Caco-2 (cell line): ENCODE data around the gene P4HTM. TPM values are rescaled to one million over a fixed set of nuclear protein-coding genes. Genes with fewer than 3 reads are reported as not detected.

Experiments used
- BruUV-seq: library from RNA; stranded (reverse); fragments of 400-500 nt; replicated peaks from 2 replicates; lab custom pipeline; 2021; lab: Mats Ljungman, UMichigan
- CTCF ChIA-PET: fragments of 300-600 bp; sonication (Branson Sonifier 250); formaldehyde crosslinking; loops from one replicate; lab custom pipeline; 2022; ENCODE audit warnings: antibody characterized with exemption; lab: Charles Lee
- POLR2A ChIA-PET: fragments of 300-600 bp; sonication (Branson Sonifier 250); formaldehyde crosslinking; loops from one replicate; lab custom pipeline; 2022; ENCODE audit warnings: antibody characterized with exemption; lab: Charles Lee
- DNase-seq, 2 experiments: peaks; one replicate each; pipeline versions ENCODE4 v3.0.0 to v3.0.0-alpha.2; 2020 to 2022
- H3K27me3 ChIP-seq: replicated peaks from 2 replicates; pipeline ENCODE4 v1.6.0; 2011; ENCODE audit warnings: low read length; ENCODE audit not compliant: control insufficient read depth, insufficient read depth
- H3K36me3 ChIP-seq: 2 replicates; pipeline ENCODE4 v1.5.1; 2011; ENCODE audit warnings: low read length; ENCODE audit not compliant: control insufficient read depth, insufficient read depth
- H3K4me1 ChIP-seq: fragments of 250-450 bp; sonication (Bioruptor Pico); 2 replicates; pipeline ENCODE4 v1.5.1; 2020; ENCODE audit warnings: mild to moderate bottlenecking
- H3K4me3 ChIP-seq: 2 replicates; pipeline ENCODE4 v1.5.1; 2011; ENCODE audit warnings: low read depth, mild to moderate bottlenecking, control low read depth, low read length
- H3K9me3 ChIP-seq: fragments of 250-450 bp; sonication (Bioruptor Pico); 2 replicates; pipeline ENCODE4 v1.5.1; 2020; ENCODE audit warnings: mild to moderate bottlenecking, moderate library complexity
- H3K27ac Mint-ChIP-seq: one replicate; pipeline ENCODE4 v1.8.0; 2022; ENCODE audit warnings: mixed read lengths; ENCODE audit not compliant: unreplicated experiment
- H3K27me3 Mint-ChIP-seq: one replicate; pipeline ENCODE4 v1.8.0; 2022; ENCODE audit warnings: mixed read lengths; ENCODE audit not compliant: insufficient read depth, unreplicated experiment
- H3K36me3 Mint-ChIP-seq: one replicate; pipeline ENCODE4 v1.8.0; 2022; ENCODE audit warnings: mild to moderate bottlenecking, mixed read lengths; ENCODE audit not compliant: insufficient read depth, unreplicated experiment
- H3K4me1 Mint-ChIP-seq: one replicate; pipeline ENCODE4 v1.8.0; 2022; ENCODE audit warnings: low read depth, mixed read lengths; ENCODE audit not compliant: unreplicated experiment
- H3K4me3 Mint-ChIP-seq: one replicate; pipeline ENCODE4 v1.8.0; 2022; ENCODE audit warnings: mild to moderate bottlenecking, moderate library complexity, mixed read lengths; ENCODE audit not compliant: unreplicated experiment
- H3K9me3 Mint-ChIP-seq: one replicate; pipeline ENCODE4 v1.8.0; 2022; ENCODE audit warnings: mixed read lengths; ENCODE audit not compliant: unreplicated experiment
- intact Hi-C: fragments of 100-400 bp; cut with micrococcal nuclease; formaldehyde crosslinking; loops from one replicate; pipeline ENCODE4 v1.10.0; 2022; ENCODE audit not compliant: unreplicated experiment
- total RNA-seq: library from RNA; stranded (reverse); gene quantifications from 2 replicates; pipeline ENCODE4 v1.2.3, GENCODE V29; 2022
- TF ChIP-seq, protein P1 (sequence below), 2 experiments: fragments of 200-600 bp in 1 of 2; IDR thresholded peaks; 1 replicate in 1 of 2; 2 replicates in 1 of 2; pipeline versions ENCODE4 v1.5.1 to v1.8.0; 2011 to 2022; ENCODE audit warnings: antibody characterized with exemption in 1 of 2, control low read depth in 1 of 2, inconsistent platforms in 1 of 2, low read depth in 1 of 2, low read length in 1 of 2, mild to moderate bottlenecking in 1 of 2, moderate library complexity in 1 of 2; ENCODE audit not compliant: insufficient read depth in 1 of 2, severe bottlenecking in 1 of 2, unreplicated experiment in 1 of 2

Gene P4HTM
- total RNA-seq, 1 experiment from 2014 or later, result 24.4 TPM

DNA sequence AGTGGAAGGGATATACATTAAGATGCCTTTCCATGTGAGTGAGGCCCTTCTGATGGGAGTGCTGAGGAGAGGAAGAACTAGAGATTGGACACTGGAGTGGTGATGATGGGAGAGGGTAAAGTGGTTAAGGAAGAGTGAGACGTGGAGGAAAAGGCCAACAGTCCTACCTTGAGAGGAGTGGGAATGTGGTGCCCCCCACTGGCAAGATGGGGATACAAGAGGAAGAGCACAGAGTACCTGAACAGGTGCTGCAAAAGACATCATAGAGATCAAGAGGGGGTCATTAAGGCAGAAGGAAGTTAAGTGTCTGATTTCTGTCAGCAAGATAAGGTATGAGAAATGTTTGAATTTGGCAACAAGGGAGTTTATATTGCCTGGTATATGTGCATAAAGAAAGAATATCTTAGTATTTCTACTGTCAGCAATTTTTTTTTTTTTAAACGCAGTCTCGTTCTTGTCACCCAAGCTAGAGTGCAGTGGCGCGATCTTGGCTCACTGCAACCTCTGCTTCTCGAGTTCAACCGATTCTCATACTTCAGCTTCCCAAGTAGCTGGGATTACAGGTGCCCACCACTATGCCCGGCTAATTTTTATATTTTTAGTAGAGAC is 37.4 kb upstream of the P4HTM start:
- peak; percentile 41 to 63 for DNase-seq
- no peaks in the 10 kb centered on the region for H3K4me1 ChIP-seq
- ChIA-PET CTCF (interaction anchor here (0.5 to 1.2 kb wide), 2 partner anchors 122 to 255 kb away, joined by 3 to 4 read pairs; no protein-coding TSS in a partner anchor), POLR2A (interaction anchor here (0.6 kb wide), 1 partner anchor 198 kb away, joined by 3 read pairs; no protein-coding TSS in a partner anchor)
- no peaks in the 10 kb centered on the region for H3K36me3 ChIP-seq
- Mint-ChIP-seq H3K27ac (no peak overlapping the region), H3K4me3 (no peak overlapping the region), H3K27me3 (no peaks in the 10 kb centered on the region), H3K9me3 (no peaks in the 10 kb centered on the region), H3K4me1 (peaks cover 7% of the 10 kb centered on the region), H3K36me3 (peaks cover 49% of the 10 kb centered on the region)
- H3K27me3 ChIP-seq, result no peaks in the 10 kb centered on the region
- H3K9me3 ChIP-seq, result no peaks in the 10 kb centered on the region
- no TSS peak for BruUV-seq
- H3K4me3 ChIP-seq, result no peak overlapping the region
- intact Hi-C loops, result loop anchor here (1.0 to 10.0 kb wide), 2 partner anchors 215 to 268 kb away; partner anchors contain the start of gene NCKIPSD
- TF ChIP-seq, protein P1, sequence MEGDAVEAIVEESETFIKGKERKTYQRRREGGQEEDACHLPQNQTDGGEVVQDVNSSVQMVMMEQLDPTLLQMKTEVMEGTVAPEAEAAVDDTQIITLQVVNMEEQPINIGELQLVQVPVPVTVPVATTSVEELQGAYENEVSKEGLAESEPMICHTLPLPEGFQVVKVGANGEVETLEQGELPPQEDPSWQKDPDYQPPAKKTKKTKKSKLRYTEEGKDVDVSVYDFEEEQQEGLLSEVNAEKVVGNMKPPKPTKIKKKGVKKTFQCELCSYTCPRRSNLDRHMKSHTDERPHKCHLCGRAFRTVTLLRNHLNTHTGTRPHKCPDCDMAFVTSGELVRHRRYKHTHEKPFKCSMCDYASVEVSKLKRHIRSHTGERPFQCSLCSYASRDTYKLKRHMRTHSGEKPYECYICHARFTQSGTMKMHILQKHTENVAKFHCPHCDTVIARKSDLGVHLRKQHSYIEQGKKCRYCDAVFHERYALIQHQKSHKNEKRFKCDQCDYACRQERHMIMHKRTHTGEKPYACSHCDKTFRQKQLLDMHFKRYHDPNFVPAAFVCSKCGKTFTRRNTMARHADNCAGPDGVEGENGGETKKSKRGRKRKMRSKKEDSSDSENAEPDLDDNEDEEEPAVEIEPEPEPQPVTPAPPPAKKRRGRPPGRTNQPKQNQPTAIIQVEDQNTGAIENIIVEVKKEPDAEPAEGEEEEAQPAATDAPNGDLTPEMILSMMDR (IDR thresholded peaks at IDR 0.05; ENCODE audit: insufficient read depth in 1 of 2, low read depth in 1 of 2, low read length in 1 of 2, severe bottlenecking in 1 of 2, unreplicated experiment in 1 of 2), result peak; percentile 40 to 66

- POLR2A ChIA-PET, result no interaction called here
- CTCF ChIA-PET, result no interaction called here
These were observed 32.9 kb upstream of the P4HTM start for GRCh38 chr3:48957006-48957705.

GRCh38 chr3:48960841-48961413 is 29.1 kb upstream of the P4HTM start:
- intact Hi-C loops, result no loop called here
- H3K27me3 Mint-ChIP-seq, result no peaks in the 10 kb centered on the region
- peaks cover 52% of the 10 kb centered on the region for H3K36me3 Mint-ChIP-seq
- Histone ChIP-seq H3K4me3 (no peak overlapping the region), H3K4me1 (no peaks in the 10 kb centered on the region), H3K27me3 (no peaks in the 10 kb centered on the region), H3K36me3 (no peaks in the 10 kb centered on the region), H3K9me3 (no peaks in the 10 kb centered on the region)
- no peaks in the 10 kb centered on the region for H3K4me1 Mint-ChIP-seq
- CTCF ChIA-PET, result no interaction called here
- H3K4me3 Mint-ChIP-seq, result no peak overlapping the region
- no peak overlapping the region for H3K27ac Mint-ChIP-seq
- no peak for DNase-seq
- BruUV-seq, result no TSS peak
- H3K9me3 Mint-ChIP-seq, result no peaks in the 10 kb centered on the region
- TF ChIP-seq, protein P1 (IDR thresholded peaks at IDR 0.05; ENCODE audit: insufficient read depth in 1 of 2, low read depth in 1 of 2, low read length in 1 of 2, severe bottlenecking in 1 of 2, unreplicated experiment in 1 of 2), result no peak
- POLR2A ChIA-PET, result interaction anchor here (0.6 kb wide), 1 partner anchor 1376 kb away, joined by 3 read pairs; no protein-coding TSS in a partner anchor

More at GRCh38 chr3:48957006-48957705, 32.9 kb upstream of the P4HTM start:
- Histone ChIP-seq H3K36me3 (no peaks in the 10 kb centered on the region), H3K9me3 (no peaks in the 10 kb centered on the region), H3K4me3 (no peak overlapping the region), H3K4me1 (no peaks in the 10 kb centered on the region), H3K27me3 (no peaks in the 10 kb centered on the region)
- no peaks in the 10 kb centered on the region for H3K9me3 Mint-ChIP-seq
- H3K36me3 Mint-ChIP-seq, result peaks cover 60% of the 10 kb centered on the region
- H3K27me3 Mint-ChIP-seq, result no peaks in the 10 kb centered on the region
- H3K4me3 Mint-ChIP-seq, result no peak overlapping the region
- peaks cover 6% of the 10 kb centered on the region for H3K4me1 Mint-ChIP-seq
- intact Hi-C loops, result loop anchor here (10.0 kb wide), 1 partner anchor 272 kb away; the partner anchor contains the start of gene NCKIPSD
- BruUV-seq, result no TSS peak
- TF ChIP-seq, protein P1 (IDR thresholded peaks at IDR 0.05; ENCODE audit: insufficient read depth in 1 of 2, low read depth in 1 of 2, low read length in 1 of 2, severe bottlenecking in 1 of 2, unreplicated experiment in 1 of 2), result no peak
- H3K27ac Mint-ChIP-seq, result no peak overlapping the region
- no peak for DNase-seq
